HPDE6-E6E7 (cell line): ENCODE measurements around the gene TRAF2.
"Not testable (repeated sequence)": the region's sequence is repeated elsewhere in the genome, so short reads cannot be mapped to it uniquely, and the experiment has no call there.

ENCODE experiments used
- DNase-seq: peaks from one replicate; pipeline ENCODE4 v3.0.0; 2011; ENCODE audit warnings: missing footprints; ENCODE audit errors: extremely low spot score

TRAF2 gene

DNA sequence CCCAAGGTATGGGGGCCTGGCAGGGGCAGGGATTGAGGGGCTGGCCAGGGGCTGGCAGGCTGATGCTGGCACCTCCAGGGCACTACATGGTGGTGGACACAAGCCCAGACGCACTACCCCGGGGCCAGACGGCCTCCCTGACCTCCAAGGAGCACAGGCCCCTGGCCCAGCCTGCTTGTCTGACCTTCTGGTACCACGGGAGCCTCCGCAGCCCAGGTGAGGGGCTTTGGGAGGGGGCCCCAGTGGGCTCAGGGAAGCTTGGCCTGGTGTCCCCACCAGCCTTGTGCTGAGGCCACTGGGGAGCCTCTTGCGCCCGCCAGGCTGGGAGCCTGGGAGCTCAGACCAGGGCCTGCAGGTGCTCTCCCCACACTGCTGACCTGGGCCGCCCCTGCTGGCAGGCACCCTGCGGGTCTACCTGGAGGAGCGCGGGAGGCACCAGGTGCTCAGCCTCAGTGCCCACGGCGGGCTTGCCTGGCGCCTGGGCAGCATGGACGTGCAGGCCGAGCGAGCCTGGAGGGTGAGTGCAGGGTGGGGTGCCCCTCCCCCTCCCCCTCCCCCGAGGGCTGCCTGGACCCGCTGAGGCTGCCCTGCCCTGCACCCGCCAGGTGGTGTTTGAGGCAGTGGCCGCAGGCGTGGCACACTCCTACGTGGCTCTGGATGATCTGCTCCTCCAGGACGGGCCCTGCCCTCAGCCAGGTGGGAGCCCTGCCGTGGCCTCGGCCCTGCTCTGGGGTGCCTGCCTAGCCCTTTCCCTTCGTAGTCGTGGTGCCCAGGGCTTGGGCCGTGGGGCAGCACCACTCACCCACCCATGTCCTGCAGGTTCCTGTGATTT, 28.5 kb upstream of the TRAF2 start:
- no peak for DNase-seq

DNA sequence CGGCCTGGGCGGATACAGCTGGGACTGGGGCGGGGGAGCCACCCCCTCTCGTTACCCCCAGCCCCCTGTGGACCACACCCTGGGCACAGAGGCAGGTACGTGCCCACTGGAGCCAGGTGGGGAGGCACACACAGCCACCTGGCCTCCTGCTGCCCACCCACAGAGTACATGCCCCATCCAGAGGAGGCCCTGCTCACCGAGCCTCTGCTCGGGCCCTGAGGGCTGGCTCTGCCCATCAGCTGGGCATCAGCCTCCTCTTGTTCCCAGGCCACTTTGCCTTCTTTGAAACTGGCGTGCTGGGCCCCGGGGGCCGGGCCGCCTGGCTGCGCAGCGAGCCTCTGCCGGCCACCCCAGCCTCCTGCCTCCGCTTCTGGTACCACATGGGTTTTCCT, 27.9 kb upstream of the TRAF2 start:
- no peak for DNase-seq

DNA sequence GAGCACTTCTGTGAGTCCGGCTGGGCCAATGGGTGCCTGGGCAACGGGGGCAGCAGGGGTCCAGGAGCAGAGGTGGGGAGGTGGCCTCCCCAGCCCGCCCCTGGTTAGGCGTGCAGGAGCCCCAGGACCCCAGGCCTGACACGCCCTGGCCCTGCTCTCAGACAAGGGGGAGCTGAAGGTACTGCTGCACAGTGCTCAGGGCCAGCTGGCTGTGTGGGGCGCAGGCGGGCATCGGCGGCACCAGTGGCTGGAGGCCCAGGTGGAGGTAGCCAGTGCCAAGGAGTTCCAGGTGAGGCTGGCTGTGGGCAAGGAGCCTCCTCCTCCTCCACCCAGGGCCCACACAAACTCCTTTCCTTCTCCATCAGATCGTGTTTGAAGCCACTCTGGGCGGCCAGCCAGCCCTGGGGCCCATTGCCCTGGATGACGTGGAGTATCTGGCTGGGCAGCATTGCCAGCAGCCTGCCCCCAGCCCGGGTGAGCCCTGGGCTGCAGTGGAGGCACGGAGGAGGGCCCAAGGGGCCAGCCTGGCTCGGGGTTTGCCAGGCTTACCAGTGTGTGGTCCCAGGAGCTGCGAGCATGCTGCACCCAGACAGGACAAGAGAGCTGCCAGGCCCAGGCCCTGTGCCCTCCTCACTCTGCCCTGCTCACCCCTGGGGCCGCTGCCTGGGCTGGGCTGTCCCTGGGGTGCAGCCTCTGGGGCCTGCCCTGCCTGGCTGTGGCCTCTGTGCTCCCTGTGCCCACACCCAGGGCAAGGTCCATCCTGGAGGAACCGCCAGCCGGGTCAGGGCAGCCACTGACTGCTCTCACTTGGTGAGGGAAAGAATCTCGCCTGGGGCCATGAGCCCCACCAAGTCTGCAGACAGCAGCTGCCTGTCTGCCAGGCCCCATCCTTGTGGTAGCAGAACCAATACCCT, 27.2 kb upstream of the TRAF2 start:
- DNase-seq = peak; percentile 26

DNA sequence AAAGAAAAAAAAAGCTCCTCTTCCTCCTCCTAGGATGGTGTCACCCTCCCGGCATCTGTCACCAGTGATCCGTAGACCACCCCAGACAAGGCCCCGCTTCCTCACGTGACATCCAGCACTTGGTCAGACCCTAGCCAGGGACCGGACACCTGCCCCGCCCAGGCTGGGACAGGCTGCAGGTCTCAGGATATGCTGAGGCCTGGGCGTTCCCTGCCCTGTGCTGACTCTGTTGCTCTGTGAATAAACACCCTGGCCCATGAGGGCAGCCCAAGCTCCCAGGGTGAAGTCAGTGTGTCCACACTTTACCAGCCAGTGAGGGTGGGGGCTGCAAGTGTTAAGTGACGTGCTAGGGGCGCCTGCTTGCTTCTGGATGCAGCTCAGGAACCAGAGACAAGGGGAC, 25.8 kb upstream of the TRAF2 start:
- DNase-seq = no peak

DNA sequence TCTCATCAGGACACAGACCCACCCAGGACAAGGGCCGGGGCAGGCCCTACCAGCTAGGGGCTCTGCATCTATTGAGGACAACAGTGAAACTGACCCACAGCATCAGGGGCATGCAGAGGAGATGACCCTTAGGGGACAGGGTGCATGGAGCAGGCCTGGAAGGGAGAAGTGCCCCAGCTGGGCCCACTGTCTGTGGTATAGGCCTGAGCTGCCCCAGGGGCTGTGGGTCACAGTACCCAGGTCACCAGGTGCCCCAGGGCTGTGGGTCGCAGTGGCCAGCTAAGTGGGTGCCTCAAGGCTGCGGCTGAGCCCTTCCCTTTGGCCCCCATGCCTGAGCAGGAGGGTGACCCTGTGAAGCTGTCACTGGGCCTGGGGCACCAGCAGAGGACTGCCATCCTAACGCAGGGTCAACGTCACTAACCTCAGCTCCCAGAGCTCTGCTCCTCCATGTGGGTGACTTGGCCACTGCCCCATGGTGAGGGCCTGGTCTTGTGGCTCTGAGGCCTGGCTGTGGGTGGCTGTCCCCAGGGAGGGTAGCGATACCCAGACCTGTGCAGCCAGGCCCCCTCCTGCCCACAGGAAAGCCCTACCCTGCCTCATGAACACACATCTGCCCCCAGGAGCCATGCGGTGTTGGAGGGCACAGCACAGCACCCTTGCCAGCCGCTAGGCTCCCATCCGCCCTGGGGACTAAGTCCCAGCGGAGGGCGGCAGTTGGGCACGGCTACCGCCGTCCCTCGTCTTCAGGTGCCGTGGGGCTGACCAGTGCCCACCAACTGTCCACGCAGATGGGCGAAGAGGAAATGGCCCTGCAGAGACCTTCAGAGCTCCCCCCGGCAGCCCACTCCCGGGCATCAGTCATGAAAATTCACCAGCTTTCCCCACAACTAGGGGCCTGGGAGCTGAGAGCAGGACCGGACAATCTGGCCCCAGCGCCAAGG, 25.1 kb upstream of the TRAF2 start:
- DNase-seq = no peak

DNA sequence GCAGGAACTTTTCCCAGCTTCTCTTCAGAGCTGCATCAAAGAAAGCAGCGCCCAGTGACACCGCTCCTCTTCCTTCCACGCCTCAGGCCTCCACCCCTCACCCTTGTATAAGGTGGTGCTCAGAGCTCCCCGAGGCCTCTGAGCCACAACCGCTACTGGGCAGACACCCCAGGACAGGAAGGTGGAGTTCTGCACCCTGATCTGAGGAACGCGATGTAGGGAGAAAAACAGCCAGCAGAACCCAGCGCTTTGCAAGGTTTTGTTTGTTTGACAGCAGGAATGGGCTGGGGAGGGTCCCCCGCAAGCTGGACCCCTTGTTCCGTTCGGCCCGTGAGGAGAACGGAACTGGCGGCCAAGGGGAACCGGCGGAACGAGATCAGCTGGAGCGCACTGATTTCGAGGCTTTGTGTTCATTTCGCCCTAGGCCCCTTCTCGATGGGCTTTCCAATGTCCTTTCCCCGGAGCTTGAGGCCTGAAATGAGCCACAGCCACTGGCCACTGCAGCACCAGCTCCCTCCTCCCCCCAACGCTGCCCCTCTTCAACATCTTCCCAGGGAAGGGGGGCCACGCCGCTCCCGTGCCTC, 24.4 kb upstream of the TRAF2 start:
- DNase-seq = no peak

DNA sequence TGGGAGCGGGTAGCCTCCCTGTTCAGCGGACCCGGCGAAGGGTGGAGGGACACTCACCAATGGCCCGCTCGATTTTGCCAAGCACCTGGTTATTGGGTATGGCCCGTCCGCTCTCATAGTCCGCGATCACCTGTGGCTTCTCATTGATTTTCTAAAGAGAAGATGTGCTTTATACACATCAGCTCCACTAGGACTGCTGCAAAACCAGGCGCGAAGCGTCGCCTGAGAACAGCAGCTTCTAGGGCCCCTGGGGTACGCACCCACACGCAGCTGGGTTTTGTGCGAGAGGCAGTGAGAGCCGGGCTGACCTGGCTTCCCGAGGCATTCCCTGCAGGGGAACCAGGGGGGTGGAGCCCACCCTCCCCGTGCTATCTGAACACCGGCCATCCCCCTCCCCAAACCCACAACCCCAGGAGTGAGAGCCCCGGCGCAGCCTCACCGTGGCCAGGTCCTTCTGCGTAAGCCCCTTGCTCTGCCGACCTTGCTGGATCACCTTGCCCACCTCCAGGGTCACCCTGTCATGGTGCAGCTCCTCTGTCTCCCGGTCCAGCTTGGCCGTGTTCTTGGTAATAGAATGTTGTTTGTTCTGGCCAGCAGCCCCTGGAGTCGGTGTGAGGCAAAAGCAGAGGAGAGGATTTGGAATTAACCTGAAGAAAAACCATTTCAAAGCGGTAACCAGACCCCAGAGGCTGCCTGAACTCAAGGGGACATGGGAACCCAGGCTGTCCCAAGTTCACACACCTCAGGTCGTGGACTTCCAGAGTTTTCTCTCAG, 23.3 kb upstream of the TRAF2 start:
- no peak for DNase-seq

DNA sequence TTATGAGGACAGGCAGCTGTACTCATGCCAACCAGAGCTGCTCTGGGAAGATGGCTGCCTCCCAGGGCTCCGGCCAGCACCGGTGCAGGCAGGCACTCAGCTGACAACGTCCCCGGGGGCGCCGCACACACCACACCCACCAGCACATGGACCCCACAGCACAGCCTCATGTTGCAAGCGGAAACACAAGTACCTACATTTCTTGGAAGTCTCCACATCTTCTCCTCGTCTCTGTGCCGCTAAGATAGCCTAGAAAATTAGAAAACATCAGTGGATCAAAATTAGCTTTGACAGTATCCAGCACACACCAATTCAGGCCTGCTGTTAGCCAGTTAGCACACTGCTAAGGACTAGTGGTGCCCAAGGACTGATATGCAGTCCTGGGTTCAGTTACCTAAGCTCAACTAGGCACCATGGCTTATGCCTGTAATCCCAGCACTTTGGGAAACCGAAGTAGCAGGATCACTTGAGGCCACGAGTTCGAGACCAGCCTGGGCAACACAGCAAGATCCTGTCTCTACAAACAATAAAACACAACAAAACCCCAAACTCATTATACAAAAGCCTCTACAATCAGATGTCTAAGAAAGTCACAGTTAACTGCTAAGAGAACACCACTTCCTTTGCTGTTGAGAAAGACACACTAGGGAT, 22.6 kb upstream of the TRAF2 start:
- no peak for DNase-seq

DNA sequence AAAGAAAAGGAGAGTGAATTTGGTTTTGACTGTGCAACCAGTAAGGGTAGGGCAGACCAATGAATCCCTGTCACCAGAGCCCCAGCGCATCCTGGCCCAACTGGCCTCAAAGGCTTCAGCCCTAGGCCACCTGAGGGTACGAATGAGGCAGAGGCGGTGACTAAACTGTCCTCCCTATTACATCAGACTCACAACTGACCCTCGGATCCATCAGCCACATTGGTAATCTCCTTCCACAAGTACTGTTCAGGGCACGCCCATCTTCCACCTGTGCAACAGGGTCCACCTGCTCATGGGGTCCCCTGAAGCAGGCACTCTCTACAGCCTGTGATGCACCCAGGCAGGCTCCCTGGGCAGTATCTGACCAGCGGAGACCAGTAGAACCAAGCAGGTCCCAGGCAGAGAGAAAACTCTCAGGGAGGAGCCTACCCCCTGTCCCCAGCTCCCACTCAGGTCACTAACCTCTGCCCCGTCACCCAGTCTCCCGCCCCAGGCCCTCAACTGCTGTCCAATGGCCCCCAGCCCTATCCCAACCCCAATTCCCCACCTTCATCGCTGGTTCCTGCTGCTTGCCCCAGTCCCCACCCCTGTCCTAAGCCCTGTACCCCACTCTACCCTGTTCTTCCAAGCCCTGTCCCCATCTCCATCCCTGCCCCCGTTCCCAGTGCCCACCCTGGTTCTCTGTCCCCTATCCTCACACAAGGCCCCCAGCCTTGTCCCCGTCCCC, 21.1 kb upstream of the TRAF2 start:
- DNase-seq = no peak

DNA sequence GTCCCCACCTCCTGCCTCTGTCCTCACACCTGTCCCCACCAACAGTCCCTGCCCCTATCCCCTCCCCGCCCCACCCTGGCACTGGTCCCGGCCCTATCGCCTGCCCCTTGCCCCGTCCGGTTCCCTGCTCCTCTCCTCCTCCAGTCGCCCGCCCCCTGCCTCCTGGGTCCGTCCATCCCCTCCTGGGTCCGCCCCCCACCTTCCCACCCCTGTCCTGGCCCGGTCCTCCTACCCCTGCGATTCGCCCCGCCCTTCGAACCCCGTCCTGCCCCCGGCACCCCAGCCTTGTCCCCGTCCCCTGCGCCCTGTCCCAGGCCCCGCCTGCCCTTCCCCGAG, 20.6 kb upstream of the TRAF2 start:
- DNase-seq = no peak

DNA sequence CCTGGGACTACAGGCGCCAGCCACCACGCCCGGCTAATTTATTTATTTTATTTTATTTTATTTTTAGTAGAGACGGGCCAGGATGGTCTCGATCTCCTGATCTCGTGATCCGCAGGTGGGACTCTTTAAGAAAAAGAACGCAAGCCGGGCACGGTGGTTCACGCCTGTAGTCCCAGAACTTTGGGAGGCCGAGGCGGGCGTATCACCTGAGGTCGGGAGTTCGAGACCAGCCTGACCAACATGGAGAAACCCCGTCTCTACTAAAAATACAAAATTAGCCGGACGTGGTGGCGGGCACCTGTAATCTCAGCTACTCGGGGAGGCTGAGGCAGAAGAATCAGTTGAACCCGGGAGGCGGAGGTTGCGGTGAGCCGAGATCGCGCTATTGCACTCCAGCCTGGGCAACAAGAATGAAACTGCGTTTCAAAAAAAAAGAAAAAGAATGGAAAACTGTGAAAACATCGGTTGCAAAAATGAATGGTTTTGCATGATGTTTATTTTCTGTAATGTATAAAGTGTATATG, 19.4 kb upstream of the TRAF2 start:
- DNase-seq = not testable (repeated sequence)

DNA sequence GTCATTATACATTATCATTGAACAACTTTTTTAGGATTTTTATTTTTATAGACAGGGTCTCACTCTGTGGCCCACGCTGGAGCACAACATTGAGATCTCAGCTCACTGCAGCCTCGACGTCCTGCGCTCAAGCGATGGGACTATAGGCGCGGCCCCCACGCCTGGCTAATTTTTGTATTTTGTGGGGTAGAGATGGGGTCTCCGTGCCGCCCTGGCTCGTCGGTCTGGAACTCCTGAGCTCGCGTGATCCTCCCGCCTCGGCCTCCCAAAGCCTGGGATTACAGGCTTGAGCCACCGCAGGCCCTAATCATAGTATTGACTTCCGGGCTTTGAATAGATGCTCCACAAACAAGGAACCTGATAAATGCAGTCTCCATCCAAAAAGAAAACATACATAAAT, 18.8 kb upstream of the TRAF2 start:
- DNase-seq = no peak

DNA sequence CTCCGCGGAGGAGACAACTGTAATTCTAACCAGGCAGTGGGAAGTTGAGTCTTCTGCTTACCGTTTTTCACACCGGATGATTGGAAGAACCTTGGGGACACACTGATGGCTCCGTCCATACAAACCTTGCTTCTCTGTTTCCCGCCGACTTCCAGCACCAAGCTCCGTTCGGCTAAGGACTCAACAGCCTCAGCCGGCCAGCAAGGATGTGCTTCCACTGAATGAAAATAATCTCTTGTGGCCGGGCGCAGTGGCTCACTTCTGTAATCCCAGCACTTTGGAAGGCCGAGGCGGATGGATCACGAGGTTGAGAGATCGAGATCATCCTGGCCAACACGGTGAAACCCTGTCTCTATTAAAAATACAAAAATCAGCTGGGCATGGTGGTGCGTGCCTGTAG, 18.4 kb upstream of the TRAF2 start:
- no peak for DNase-seq

DNA sequence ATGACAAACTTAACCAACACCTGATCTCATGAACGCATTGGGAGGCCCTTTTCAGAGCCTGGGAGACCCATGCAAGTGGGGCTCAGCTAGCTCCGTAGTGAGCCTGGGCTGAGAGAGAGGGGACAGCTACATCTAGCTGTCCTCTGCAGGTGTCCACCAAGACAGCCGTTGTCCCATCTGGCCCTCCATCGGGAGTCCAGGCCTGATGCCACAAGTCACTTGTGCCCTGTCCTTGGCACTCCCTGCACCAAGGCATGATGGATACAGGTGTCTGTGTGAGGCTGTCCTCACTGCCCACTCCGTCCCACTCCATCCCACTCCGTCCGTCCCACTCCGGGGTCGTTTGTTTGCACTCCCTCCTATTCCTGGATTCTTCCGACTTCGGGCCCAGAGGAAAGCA, 17.7 kb upstream of the TRAF2 start:
- no peak for DNase-seq

DNA sequence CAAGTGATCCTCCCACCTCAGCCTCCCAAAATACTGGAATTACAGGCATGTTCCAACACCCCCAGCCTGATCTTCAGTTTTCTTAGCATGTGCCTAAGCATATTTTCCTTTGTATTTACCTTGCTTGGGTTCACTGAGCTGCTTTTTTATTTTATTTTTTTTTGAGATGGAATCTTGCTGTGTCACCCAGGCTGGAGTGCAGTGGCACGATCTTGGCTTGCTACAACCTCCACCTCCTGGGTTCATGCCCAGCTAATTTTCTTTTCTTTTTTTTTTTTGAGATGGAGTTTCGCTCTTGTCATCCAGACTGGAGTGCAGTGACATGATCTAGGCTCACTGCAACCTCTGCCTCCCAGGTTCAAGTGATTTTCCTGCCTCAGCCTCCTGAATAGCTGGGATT, 16.7 kb upstream of the TRAF2 start:
- not testable (repeated sequence) for DNase-seq

DNA sequence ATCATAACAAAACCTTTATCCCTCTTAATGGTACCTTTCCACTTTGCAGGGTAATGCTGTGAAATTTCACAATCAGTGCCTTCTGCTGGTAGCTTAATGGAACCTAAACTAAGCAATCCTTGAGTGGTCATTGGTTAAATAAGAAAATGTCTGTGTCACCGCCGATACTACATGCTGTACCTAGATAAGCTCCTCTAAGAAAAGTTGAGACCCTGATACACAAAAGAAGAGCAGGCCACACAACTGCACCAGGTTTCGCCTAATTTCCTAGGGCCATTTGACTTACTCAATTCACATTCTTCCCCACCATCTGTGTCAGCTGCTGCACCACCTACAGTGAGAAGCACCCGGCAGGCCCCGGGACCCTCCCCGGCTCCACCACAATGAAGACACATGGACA, 11.2 kb upstream of the TRAF2 start:
- DNase-seq = no peak

DNA sequence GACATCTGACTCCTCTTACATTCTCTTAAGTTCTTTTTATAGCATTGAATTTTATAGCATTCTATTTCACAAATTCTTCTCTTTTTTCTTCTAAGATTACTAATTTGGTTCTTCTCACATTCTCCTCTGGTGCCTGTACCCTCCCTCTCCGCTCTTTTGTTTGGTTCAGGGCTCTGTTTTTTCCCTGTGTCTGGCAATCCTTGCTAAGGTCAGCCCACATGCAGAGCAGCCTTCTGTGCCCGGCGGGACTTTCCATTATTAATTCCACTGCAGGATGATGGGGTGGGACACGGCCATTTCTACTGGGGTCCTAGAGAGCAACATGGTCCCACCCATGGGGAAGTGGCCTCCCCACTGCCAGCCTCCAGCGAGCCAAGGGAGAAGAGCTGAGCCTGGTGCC, 9.8 kb upstream of the TRAF2 start:
- DNase-seq = no peak

DNA sequence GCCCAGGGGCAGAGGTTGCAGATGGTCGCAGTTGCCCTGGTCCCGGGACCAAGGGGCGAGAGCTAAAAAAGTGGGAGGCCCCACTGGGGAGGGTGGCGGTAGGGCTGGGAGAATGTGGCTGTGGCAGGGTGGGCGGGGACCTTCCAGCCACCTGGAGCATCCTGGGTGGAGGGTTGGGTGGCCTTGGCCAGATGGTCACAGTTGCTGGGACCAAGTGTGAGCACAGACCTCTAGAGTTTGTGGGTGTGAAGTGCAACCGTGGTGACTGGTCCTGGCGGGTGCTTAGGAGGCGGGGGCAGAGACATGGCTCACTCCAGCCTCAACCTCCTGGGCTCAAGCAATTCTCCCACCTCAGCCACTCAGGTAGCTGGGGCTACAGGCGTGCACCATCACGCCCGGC, 5.7 kb upstream of the TRAF2 start:
- DNase-seq = no peak

DNA sequence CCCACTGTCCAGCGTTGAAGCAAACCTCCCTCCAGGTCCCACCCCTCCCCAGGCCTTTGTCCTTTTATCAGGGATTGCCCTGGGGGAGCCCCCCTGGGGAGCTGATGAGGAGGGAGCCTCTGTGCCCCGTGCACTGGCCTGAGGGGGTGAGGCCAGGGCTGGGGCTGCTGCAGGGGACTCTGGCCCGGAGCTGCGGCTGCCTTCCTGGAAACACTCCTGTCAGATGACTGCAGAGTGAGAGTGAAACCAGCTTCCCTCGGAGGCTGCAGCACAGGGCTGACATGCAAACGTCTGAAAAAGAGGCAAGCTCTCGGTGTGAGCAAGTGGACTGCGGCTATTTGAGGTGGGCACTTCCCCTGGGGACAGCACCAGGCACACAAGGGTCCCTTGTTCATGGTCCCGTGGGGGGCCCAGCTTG, 4.6 kb upstream of the TRAF2 start:
- DNase-seq = peak; percentile 37
